WTC11 (cell line): Measurements from ENCODE around the gene ATP12A.
A peak's percentile ranks its signal among the peaks of the same experiment; 100 is the strongest.

Source experiments
- ETV6 ChIP-seq: sonication (generic); formaldehyde crosslinking; IDR thresholded peaks from 2 replicates; pipeline ENCODE4 v1.8.1; 2022; ENCODE audit warnings: mild to moderate bottlenecking, missing genetic modification reagents
- NFE2L1 ChIP-seq: sonication (generic); formaldehyde crosslinking; IDR thresholded peaks from 2 replicates; pipeline ENCODE4 v1.8.1; 2023; ENCODE audit warnings: missing genetic modification reagents
- NR1H2 ChIP-seq: sonication (generic); formaldehyde crosslinking; IDR thresholded peaks from 2 replicates; pipeline ENCODE4 v1.9.0; 2021; ENCODE audit warnings: mild to moderate bottlenecking, moderate library complexity, missing genetic modification reagents
- SMAD3 ChIP-seq: sonication (generic); formaldehyde crosslinking; IDR thresholded peaks from 2 replicates; pipeline ENCODE4 v1.8.0; 2022; ENCODE audit warnings: missing genetic modification reagents, mild to moderate bottlenecking, borderline replicate concordance
- TCF7 ChIP-seq: sonication (generic); formaldehyde crosslinking; IDR thresholded peaks from 2 replicates; pipeline ENCODE4 v1.8.0; 2022; ENCODE audit warnings: mild to moderate bottlenecking, low read depth, missing genetic modification reagents, moderate library complexity
- TF ChIP-seq, protein P1 (sequence below): fragments of 200-600 bp; IDR thresholded peaks from 2 replicates; pipeline ENCODE4 v1.8.0; 2022; ENCODE audit warnings: antibody characterized with exemption
- TF ChIP-seq, protein P2 (sequence below): sonication (generic); formaldehyde crosslinking; IDR thresholded peaks from 2 replicates; pipeline ENCODE4 v1.8.1; 2023; ENCODE audit warnings: mild to moderate bottlenecking, missing genetic modification reagents

DNA sequence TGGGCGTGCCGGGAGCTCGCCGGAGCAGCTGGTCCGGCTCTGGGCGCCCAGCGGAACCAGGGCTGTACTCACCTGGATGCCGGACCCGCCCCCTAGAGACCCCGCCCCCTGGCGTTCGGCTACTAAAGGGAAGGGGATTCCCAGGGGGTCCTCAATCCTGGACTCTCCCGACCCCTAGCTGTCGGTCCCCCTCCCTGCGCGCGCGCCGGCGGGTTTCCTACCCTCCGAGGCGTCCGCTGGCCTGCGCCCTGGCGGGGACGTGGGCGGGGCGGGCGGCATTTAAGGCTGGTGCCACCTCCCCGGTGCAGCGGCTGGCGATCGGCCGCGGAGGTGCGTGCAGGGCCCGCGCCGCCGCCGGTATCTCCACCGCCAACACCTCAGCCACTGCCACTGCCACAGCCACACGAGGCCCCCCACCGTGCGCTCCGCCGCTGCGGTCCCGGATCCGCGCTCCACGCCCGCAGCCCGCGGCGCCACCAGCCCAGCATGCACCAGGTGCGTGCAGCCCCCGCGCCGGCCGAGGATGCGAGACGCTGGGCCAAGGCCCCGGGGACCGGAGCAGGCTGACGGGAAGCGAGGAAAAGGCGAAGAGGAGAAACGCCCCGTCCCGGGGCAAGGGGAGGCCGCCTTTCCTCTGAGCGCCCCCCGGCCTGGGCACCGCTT, at the start of gene ATP12A:
- no peak for TF ChIP-seq TCF7
- TF ChIP-seq, protein P1, sequence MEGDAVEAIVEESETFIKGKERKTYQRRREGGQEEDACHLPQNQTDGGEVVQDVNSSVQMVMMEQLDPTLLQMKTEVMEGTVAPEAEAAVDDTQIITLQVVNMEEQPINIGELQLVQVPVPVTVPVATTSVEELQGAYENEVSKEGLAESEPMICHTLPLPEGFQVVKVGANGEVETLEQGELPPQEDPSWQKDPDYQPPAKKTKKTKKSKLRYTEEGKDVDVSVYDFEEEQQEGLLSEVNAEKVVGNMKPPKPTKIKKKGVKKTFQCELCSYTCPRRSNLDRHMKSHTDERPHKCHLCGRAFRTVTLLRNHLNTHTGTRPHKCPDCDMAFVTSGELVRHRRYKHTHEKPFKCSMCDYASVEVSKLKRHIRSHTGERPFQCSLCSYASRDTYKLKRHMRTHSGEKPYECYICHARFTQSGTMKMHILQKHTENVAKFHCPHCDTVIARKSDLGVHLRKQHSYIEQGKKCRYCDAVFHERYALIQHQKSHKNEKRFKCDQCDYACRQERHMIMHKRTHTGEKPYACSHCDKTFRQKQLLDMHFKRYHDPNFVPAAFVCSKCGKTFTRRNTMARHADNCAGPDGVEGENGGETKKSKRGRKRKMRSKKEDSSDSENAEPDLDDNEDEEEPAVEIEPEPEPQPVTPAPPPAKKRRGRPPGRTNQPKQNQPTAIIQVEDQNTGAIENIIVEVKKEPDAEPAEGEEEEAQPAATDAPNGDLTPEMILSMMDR: 0 out of 2 replicates have a peak, but pooled peaks have one; percentile 19
- no peak for TF ChIP-seq ETV6 (CRISPR knock-in tag)
- TF ChIP-seq NR1H2 (CRISPR knock-in tag): no peak
- TF ChIP-seq, protein P2, sequence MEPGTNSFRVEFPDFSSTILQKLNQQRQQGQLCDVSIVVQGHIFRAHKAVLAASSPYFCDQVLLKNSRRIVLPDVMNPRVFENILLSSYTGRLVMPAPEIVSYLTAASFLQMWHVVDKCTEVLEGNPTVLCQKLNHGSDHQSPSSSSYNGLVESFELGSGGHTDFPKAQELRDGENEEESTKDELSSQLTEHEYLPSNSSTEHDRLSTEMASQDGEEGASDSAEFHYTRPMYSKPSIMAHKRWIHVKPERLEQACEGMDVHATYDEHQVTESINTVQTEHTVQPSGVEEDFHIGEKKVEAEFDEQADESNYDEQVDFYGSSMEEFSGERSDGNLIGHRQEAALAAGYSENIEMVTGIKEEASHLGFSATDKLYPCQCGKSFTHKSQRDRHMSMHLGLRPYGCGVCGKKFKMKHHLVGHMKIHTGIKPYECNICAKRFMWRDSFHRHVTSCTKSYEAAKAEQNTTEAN (CRISPR knock-in tag): no peak
- TF ChIP-seq SMAD3 (CRISPR knock-in tag): no peak
- peak; percentile 48; the same call in 1 of the 2 replicates for TF ChIP-seq NFE2L1
